Activated B cell treated with CpG ODN at 0.5 μM for 24 hours (primary cell): ENCODE data around the gene GPR137. TPM values are rescaled to one million over a fixed set of nuclear protein-coding genes. Genes with fewer than 3 reads are reported as not detected.
A peak's percentile ranks its signal among the peaks of the same experiment; 100 is the strongest.

ENCODE experiments used
- ATAC-seq: fragments of 200-7000 bp; cut with Tn5 transposase; one replicate; pipeline ENCODE4 v1.10.0; 2021; ENCODE audit warnings: low read depth, mild to moderate bottlenecking, moderate library complexity
- CTCF ChIA-PET: fragments of 350-600 bp; sonication (Branson Sonifier 250); formaldehyde crosslinking; loops from one replicate; lab custom pipeline; 2021; ENCODE audit warnings: antibody characterized with exemption; lab: Charles Lee
- POLR2A ChIA-PET: fragments of 350-600 bp; sonication (Branson Sonifier 250); formaldehyde crosslinking; loops from one replicate; lab custom pipeline; 2021; ENCODE audit warnings: antibody characterized with exemption; lab: Charles Lee
- DNase-seq: peaks from one replicate; pipeline ENCODE4 v3.0.0; 2022
- H3K27ac Mint-ChIP-seq: one replicate; pipeline ENCODE4 v1.8.0; 2020; ENCODE audit warnings: mixed read lengths
- H3K27me3 Mint-ChIP-seq: one replicate; pipeline ENCODE4 v1.8.0; 2021; ENCODE audit warnings: mixed read lengths
- H3K36me3 Mint-ChIP-seq: one replicate; pipeline ENCODE4 v1.8.0; 2021; ENCODE audit warnings: low read depth, mixed read lengths
- H3K4me1 Mint-ChIP-seq: one replicate; pipeline ENCODE4 v1.8.0; 2021; ENCODE audit warnings: mixed read lengths
- H3K4me3 Mint-ChIP-seq: one replicate; pipeline ENCODE4 v1.8.0; 2020; ENCODE audit warnings: mild to moderate bottlenecking, mixed read lengths
- H3K9me3 Mint-ChIP-seq: one replicate; pipeline ENCODE4 v1.8.0; 2020; ENCODE audit warnings: mixed read lengths
- intact Hi-C: fragments of 100-400 bp; cut with micrococcal nuclease; formaldehyde crosslinking; loops from one replicate; pipeline ENCODE4 v1.15.1; 2024
- total RNA-seq: library from RNA; stranded (reverse); gene quantifications from 2 replicates; pipeline ENCODE4 v1.2.3, GENCODE V29; 2022
- TF ChIP-seq, protein P1 (sequence below): fragments of 200-600 bp; IDR thresholded peaks from one replicate; pipeline ENCODE4 v1.8.0; 2022; ENCODE audit warnings: antibody characterized with exemption, mild to moderate bottlenecking

Gene GPR137
- total RNA-seq, 1 donor from 2014 or later = 53.1 TPM

DNA sequence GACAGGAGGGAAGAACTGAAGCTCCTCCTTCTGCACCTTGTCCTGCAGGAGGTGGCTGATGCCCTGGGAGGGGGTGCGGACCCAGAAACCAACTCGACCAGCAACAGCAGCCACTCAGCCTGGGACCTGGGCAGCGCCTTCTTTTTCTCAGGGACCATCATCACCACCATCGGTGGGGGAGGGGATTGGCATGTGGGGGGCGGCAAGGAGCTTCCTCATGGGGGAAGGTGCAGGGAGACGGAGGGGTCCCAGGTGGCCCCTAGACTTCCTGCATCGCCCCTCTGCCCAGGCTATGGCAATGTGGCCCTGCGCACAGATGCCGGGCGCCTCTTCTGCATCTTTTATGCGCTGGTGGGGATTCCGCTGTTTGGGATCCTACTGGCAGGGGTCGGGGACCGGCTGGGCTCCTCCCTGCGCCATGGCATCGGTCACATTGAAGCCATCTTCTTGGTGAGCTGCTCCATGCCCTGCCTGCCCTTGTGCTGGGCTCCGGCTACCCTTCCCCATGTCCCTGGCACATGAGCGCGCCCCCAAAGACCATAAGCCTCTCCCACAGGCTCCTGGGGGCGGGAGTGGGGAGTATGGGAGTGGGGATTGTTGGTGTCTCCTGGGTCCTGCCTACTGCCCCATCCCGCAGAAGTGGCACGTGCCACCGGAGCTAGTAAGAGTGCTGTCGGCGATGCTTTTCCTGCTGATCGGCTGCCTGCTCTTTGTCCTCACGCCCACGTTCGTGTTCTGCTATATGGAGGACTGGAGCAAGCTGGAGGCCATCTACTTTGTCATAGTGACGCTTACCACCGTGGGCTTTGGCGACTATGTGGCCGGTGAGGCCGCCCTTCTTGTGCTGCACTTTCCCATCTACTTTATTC lies 11.4 kb downstream of the GPR137 start:
- TF ChIP-seq, protein P1, sequence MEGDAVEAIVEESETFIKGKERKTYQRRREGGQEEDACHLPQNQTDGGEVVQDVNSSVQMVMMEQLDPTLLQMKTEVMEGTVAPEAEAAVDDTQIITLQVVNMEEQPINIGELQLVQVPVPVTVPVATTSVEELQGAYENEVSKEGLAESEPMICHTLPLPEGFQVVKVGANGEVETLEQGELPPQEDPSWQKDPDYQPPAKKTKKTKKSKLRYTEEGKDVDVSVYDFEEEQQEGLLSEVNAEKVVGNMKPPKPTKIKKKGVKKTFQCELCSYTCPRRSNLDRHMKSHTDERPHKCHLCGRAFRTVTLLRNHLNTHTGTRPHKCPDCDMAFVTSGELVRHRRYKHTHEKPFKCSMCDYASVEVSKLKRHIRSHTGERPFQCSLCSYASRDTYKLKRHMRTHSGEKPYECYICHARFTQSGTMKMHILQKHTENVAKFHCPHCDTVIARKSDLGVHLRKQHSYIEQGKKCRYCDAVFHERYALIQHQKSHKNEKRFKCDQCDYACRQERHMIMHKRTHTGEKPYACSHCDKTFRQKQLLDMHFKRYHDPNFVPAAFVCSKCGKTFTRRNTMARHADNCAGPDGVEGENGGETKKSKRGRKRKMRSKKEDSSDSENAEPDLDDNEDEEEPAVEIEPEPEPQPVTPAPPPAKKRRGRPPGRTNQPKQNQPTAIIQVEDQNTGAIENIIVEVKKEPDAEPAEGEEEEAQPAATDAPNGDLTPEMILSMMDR = no peak
- ChIA-PET CTCF (no interaction called here), POLR2A (no interaction called here)
- no peak overlapping the region for H3K4me3 Mint-ChIP-seq
- H3K27ac Mint-ChIP-seq = no peak overlapping the region
- DNase-seq (no peak), ATAC-seq (no peak)
- H3K27me3 Mint-ChIP-seq = peaks cover 58% of the 10 kb centered on the region
- no peaks in the 10 kb centered on the region for H3K36me3 Mint-ChIP-seq
- intact Hi-C loops = no loop called here
- peaks cover 25% of the 10 kb centered on the region for H3K4me1 Mint-ChIP-seq
- H3K9me3 Mint-ChIP-seq = no peaks in the 10 kb centered on the region

DNA sequence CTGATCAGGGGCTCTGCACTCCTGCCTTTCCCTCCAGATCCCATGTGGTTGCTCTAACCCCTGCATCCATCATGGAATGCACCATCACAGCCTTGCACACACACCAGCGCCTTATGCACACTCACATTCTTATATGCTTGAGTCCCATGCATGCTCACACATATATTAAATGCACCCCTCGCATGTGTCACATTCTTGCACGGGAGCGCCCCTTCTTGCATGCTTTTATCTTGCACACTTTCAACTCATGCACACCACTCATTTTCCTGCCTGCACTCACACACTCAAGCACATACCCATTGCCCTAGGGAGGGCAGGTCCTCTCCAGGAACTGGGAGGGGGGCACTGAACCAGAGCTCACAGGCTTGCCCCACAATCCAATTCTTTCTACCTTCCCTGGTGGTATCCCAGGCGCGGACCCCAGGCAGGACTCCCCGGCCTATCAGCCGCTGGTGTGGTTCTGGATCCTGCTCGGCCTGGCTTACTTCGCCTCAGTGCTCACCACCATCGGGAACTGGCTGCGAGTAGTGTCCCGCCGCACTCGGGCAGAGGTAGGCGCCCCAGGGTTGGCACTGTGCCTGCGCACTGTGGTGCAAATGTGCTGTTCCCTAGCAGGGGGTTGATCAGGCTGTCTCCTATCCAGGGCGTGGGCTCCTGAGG lies 12.2 kb downstream of the GPR137 start:
- Mint-ChIP-seq H3K36me3 (no peaks in the 10 kb centered on the region), H3K9me3 (no peaks in the 10 kb centered on the region), H3K27me3 (peaks cover 56% of the 10 kb centered on the region), H3K27ac (no peak overlapping the region), H3K4me1 (peaks cover 22% of the 10 kb centered on the region), H3K4me3 (no peak overlapping the region)
- DNase-seq (no peak), ATAC-seq (no peak)
- ChIA-PET CTCF (no interaction called here), POLR2A (no interaction called here)
- intact Hi-C loops = no loop called here
- TF ChIP-seq, protein P1 = no peak

DNA sequence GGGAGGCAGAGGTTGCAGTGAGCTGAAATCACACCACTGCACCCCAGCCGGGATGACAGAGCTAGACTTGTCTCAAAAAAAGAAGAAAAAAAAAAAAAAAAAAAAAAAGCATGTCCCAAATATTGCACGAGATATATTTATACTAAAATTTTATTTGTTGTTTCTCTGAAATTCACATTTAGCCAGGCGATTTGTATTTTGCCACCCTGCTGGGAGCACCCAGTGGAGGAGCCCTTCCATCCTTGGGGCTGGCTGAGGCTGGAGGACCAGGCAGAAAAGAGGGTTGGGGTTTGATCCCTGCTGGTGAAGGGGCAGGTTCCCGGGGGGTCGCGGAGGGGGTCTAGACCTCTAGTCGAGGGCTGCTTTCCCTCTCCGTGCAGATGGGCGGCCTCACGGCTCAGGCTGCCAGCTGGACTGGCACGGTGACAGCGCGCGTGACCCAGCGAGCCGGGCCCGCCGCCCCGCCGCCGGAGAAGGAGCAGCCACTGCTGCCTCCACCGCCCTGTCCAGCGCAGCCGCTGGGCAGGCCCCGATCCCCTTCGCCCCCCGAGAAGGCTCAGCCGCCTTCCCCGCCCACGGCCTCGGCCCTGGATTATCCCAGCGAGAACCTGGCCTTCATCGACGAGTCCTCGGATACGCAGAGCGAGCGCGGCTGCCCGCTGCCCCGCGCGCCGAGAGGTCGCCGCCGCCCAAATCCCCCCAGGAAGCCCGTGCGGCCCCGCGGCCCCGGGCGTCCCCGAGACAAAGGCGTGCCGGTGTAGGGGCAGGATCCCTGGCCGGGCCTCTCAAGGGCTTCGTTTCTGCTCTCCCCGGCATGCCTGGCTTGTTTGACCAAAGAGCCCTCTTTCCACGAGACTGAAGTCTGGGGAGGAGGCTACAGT lies 13.6 kb downstream of the GPR137 start:
- peak overlapping the region; percentile 53 for H3K4me3 Mint-ChIP-seq
- TF ChIP-seq, protein P1 = no peak
- ATAC-seq (no peak), DNase-seq (peak; percentile 31)
- H3K9me3 Mint-ChIP-seq = no peaks in the 10 kb centered on the region
- H3K36me3 Mint-ChIP-seq = no peaks in the 10 kb centered on the region
- POLR2A ChIA-PET = interaction anchor here (0.6 to 0.7 kb wide), 5 partner anchors 73 to 1277 kb away, joined by 3 to 13 read pairs (median 4); partner anchors contain the start of gene FERMT3
- CTCF ChIA-PET = no interaction called here
- intact Hi-C loops = no loop called here
- H3K27me3 Mint-ChIP-seq = peaks cover 46% of the 10 kb centered on the region
- peaks cover 26% of the 10 kb centered on the region for H3K4me1 Mint-ChIP-seq
- H3K27ac Mint-ChIP-seq = no peak overlapping the region

DNA sequence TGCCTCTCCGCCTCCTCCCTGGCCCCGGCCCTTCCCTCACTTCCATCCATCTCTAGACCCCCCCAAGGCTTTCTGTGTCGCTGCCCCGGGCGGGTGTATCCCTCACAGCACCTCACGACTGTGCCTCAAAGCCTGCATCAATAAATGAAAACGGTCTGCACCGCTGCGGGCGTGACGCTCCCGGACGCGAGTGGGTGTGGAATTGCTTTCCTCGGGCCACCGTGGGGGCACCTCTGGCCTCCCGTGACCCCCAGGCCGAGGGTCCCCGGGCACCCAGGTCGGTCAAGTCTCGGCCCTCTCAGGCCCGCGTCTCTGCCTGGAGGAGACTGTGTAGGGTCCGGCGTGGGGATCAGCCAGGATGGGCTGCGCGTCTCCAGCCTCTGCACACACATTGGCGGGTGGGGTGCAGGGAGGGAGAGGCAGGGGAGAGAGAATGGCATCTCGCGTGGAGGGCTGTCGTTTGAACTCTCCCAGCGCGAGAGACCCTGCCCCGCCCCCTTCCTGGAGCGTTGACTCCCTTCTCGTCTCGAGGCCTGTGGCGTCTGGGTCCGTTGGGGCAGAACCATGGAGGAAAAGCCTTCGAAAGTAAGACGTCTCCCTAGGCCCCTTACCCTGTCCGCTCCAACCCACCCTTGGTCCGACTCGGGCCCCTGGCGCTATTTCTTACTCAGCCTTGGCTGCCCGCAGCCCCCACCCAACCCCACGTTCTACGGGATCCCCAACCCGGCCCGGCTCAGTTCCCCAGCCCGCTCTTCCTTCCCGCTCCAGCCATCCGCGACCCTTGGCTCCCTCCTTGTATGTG lies 14.4 kb downstream of the GPR137 start, which contains the start of gene CATSPERZ:
Gene CATSPERZ, plus strand, starts transcription at position 512 of the 802 bp plus-strand sequence. Its CDS starts 53 bp downstream, at position 565.
- intact Hi-C loops = loop anchor here (5.0 kb wide), 1 partner anchor 533 kb away; the partner anchor contains the start of gene ZFTA
- Mint-ChIP-seq H3K4me3 (peak within 1 kb of the TSS; percentile 76), H3K36me3 (no peaks in the 10 kb centered on the region), H3K4me1 (peaks cover 28% of the 10 kb centered on the region), H3K27me3 (peaks cover 41% of the 10 kb centered on the region), H3K9me3 (no peaks in the 10 kb centered on the region), H3K27ac (peak within 1 kb of the TSS; percentile 66)
- ChIA-PET CTCF (interaction anchor here (0.7 to 5.7 kb wide), 12 partner anchors 8 to 149 kb away, joined by 3 to 147 read pairs (median 5); partner anchors contain the start of genes BAD, FERMT3, FKBP2 and GPR137), POLR2A (interaction anchor here (0.6 to 2.1 kb wide), 8 partner anchors 16 to 1662 kb away, joined by 3 to 12 read pairs (median 6); partner anchors contain the start of genes FERMT3 and STIP1)
- TF ChIP-seq, protein P1 = no peak
- no peak for DNase-seq
- no peak for ATAC-seq
